ENCODE results near the gene VTN. TPM values are rescaled to one million over a fixed set of nuclear protein-coding genes. Genes with fewer than 3 reads are reported as not detected.
"Not testable (repeated sequence)": the region's sequence is repeated elsewhere in the genome, so short reads cannot be mapped to it uniquely, and the experiment has no call there.

VTN gene
- total RNA-seq, 1 donor from 2014 or later, result 0.25 TPM

GRCh38 chr17:28339431-28339830 lies 30.7 kb downstream of the VTN start:
- Mint-ChIP-seq H3K27me3 (ENCODE audit: unreplicated experiment) (peaks cover 10% of the 10 kb centered on the region), H3K27ac (ENCODE audit: unreplicated experiment) (peak overlapping the region; percentile 12), H3K4me3 (ENCODE audit: unreplicated experiment) (peak overlapping the region; percentile 20), H3K4me1 (ENCODE audit: low read depth, unreplicated experiment) (peaks cover 8% of the 10 kb centered on the region), H3K9me3 (ENCODE audit: unreplicated experiment) (peaks cover 15% of the 10 kb centered on the region), H3K36me3 (ENCODE audit: unreplicated experiment) (no peaks in the 10 kb centered on the region)
- no peak for TF ChIP-seq CTCF (IDR thresholded peaks at IDR 0.05; ENCODE audit: partially characterized antibody, unreplicated experiment)
- DNase-seq, result no peak

DNA sequence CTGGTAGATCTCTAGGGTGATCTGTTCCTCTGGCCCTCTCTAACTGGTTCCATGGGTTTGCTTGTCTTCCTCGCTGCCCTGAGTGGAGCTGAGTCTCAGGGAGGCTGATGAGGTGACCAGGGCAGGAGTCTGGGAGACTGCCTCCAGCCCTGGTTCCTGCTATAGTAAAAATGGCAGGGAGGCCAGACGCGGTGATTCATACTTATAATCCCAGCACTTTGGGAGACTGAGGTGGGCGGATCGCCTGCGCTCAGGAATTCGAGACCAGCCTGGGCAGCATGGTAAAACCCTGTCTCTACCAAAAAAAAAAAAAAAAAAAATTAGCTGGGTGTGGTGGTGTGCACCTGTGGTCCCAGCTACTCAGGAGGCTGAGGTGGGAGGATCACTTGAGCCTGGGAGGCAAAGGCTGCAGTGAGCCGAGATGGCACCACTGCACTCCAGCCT lies 31.3 kb downstream of the VTN start:
- Mint-ChIP-seq H3K27me3 (ENCODE audit: unreplicated experiment) (peaks cover 12% of the 10 kb centered on the region), H3K4me1 (ENCODE audit: low read depth, unreplicated experiment) (peaks cover 13% of the 10 kb centered on the region), H3K27ac (ENCODE audit: unreplicated experiment) (peak overlapping the region; percentile 50), H3K9me3 (ENCODE audit: unreplicated experiment) (peaks cover 20% of the 10 kb centered on the region), H3K4me3 (ENCODE audit: unreplicated experiment) (peak overlapping the region; percentile 46)
- not testable (repeated sequence) for H3K36me3 Mint-ChIP-seq (ENCODE audit: unreplicated experiment); DNase-seq

DNA sequence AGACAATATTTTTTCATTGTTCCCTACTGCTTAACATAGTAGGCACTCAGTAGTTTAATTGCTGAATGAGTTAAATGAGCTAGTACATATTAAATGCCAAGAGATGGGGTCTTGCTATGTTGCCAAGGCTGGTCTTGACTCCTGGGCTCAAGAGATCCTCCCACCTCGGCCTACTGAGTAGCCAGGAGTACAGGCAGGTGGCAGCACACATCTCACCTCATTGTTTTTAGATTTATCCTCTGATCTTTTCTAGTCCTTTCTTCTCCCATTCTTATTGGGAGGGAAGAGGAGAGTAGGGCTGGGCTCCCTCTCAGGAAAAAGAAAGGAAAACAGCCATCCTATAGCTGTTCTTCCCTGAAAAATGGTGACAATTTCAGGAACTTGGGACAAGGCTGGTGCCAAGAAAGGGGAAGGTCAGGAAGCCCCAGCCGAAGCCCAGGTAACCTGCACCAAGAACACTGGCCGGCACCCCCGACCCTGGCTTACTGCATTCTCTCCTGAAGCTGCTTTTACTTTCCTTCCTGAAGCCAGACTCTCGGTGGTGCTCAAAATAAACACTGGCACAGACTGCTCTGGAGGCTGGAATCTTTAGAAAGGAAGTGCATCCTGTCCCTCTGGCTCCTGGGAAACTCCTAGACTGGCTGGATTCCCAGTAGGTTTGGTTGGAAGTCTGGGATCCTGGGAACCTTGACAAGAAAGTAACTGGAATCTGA lies 31.9 kb downstream of the VTN start:
- Mint-ChIP-seq H3K36me3 (ENCODE audit: unreplicated experiment) (no peaks in the 10 kb centered on the region), H3K9me3 (ENCODE audit: unreplicated experiment) (peaks cover 20% of the 10 kb centered on the region), H3K4me3 (ENCODE audit: unreplicated experiment) (peak overlapping the region; percentile 99), H3K27ac (ENCODE audit: unreplicated experiment) (peak overlapping the region; percentile 64), H3K4me1 (ENCODE audit: low read depth, unreplicated experiment) (peaks cover 14% of the 10 kb centered on the region), H3K27me3 (ENCODE audit: unreplicated experiment) (peaks cover 12% of the 10 kb centered on the region)
- no peak for DNase-seq
- TF ChIP-seq CTCF (IDR thresholded peaks at IDR 0.05; ENCODE audit: partially characterized antibody, unreplicated experiment), result no peak

GRCh38 chr17:28335959-28336871 lies 33.9 kb downstream of the VTN start:
- H3K27me3 Mint-ChIP-seq (ENCODE audit: unreplicated experiment), result peaks cover 12% of the 10 kb centered on the region
- peak overlapping the region; percentile 99 for H3K27ac Mint-ChIP-seq (ENCODE audit: unreplicated experiment)
- peak; percentile 56 for DNase-seq
- peaks cover 20% of the 10 kb centered on the region for H3K9me3 Mint-ChIP-seq (ENCODE audit: unreplicated experiment)
- no peaks in the 10 kb centered on the region for H3K36me3 Mint-ChIP-seq (ENCODE audit: unreplicated experiment)
- TF ChIP-seq CTCF (IDR thresholded peaks at IDR 0.05; ENCODE audit: partially characterized antibody, unreplicated experiment), result no peak
- H3K4me1 Mint-ChIP-seq (ENCODE audit: low read depth, unreplicated experiment), result peaks cover 14% of the 10 kb centered on the region
- peak overlapping the region; percentile 99 for H3K4me3 Mint-ChIP-seq (ENCODE audit: unreplicated experiment)

DNA sequence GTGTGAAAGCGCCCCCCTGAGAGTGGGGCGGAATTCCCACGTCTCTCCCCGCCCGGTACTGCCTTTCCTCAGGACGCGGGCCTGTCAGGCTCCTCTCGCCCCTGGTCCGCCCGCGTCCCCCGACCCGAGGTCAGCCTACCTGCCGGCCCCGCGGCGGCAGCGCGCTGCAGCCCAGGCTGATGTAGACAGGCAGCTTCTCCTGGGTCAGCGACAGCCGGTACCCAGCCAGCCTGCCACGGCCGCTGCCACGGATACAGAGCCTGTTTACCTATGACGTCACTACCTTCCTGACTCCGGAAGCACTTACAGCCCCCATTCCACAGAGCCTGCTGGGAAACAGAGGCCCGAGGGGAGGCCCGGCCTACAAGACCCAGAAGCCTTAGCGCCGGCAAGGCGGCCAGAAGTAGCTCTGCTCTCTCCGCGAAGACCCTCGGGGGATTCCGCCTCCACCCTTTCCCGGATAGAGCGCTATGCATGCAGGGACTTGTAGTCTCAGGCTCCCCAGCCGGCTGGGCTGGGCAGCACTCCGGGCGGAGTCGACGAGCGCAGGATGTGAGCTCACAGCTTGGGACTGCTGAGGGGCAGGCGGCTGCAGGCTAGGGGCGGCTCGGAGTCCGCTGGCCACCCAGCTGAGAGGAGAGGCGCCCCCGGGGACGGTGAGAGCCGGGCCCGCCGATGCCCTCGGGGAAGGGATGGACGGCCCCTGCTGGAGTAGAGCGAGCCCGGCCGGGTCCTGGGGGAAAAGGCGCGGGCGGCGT lies 34.7 kb downstream of the VTN start, which contains the start of the genes IFT20 and TNFAIP1:
Gene IFT20 (minus strand): TSS at position 272 of the 758 bp plus-strand sequence. CDS start 3,487 bp downstream, outside the sequence.
Gene TNFAIP1 (plus strand): TSS at position 561 of the 758 bp plus-strand sequence. CDS start 3,761 bp downstream, outside the sequence.
- peaks cover 20% of the 10 kb centered on the region for H3K9me3 Mint-ChIP-seq (ENCODE audit: unreplicated experiment)
- DNase-seq, result peak; percentile 99
- no peak for TF ChIP-seq CTCF (IDR thresholded peaks at IDR 0.05; ENCODE audit: partially characterized antibody, unreplicated experiment)
- H3K36me3 Mint-ChIP-seq (ENCODE audit: unreplicated experiment), result no peaks in the 10 kb centered on the region
- peak within 1 kb of the TSS; percentile 99 for H3K27ac Mint-ChIP-seq (ENCODE audit: unreplicated experiment)
- H3K27me3 Mint-ChIP-seq (ENCODE audit: unreplicated experiment), result peaks cover 12% of the 10 kb centered on the region
- H3K4me1 Mint-ChIP-seq (ENCODE audit: low read depth, unreplicated experiment), result peaks cover 14% of the 10 kb centered on the region
- H3K4me3 Mint-ChIP-seq (ENCODE audit: unreplicated experiment), result peak within 1 kb of the TSS; percentile 99
